RCC 7860 (cell line): ENCODE measurements around the gene MYO1G.
"Not testable (repeated sequence)": the region's sequence is repeated elsewhere in the genome, so short reads cannot be mapped to it uniquely, and the experiment has no call there.

ENCODE experiments used
- DNase-seq: peaks from one replicate; pipeline ENCODE4 v3.0.0-alpha.2; 2015; ENCODE audit warnings: low spot score
- FAIRE-seq: peaks from 2 replicates; lab custom pipeline; 2012; peaks lifted over from hg19 to GRCh38; lab: Jason Lieb, UNC

MYO1G gene

DNA sequence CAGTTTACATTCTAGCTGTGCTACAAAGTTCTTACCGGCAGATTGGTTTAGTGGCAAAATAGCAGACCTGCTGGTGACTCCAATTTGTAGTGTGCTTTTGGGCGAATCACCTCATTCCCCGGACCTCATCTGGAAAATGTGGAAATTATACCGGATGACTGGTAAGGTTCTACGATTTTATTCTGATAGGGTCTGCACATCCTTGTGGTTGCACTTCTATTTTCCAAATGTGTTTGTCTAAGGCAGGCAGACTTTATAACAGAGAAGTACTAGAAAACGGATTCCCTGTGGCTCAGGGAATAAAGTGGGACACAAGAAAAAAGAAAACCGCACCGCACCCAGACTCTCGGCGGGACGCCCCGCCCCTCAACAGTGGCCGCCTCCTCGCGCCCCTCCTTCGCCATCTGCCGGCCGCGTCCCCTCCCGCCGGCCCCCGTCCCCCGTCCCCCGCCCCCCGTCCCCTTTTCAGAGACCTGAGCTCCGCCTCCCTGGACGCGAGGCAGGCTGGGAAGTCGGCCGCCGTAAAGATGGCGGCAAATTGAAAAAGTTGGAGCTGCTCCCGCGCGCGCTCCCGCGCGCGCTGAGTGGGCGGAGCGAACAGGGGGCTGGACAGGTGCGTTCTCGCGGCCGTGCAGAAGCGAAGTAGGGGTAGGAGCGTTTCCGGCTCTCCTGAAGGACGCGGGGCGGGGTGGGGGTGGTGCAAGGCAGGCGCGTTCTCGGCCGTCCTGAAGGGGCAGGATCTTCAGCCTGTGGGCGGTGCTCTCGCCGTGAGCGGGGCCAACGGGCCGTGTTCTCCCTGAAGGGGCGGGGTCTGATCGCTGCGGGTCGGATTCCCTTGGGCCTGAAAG lies 20.7 kb upstream of the MYO1G start:
- FAIRE-seq, result peak; percentile 75
- peak; percentile 98 for DNase-seq

- no peak for FAIRE-seq
- DNase-seq, result no peak
Observed at GRCh38 chr7:44998153-44998871, 19.5 kb upstream of the MYO1G start.

- no peak for FAIRE-seq
- no peak for DNase-seq
Observed at GRCh38 chr7:44995555-44996493, 17.0 kb upstream of the MYO1G start.

DNA sequence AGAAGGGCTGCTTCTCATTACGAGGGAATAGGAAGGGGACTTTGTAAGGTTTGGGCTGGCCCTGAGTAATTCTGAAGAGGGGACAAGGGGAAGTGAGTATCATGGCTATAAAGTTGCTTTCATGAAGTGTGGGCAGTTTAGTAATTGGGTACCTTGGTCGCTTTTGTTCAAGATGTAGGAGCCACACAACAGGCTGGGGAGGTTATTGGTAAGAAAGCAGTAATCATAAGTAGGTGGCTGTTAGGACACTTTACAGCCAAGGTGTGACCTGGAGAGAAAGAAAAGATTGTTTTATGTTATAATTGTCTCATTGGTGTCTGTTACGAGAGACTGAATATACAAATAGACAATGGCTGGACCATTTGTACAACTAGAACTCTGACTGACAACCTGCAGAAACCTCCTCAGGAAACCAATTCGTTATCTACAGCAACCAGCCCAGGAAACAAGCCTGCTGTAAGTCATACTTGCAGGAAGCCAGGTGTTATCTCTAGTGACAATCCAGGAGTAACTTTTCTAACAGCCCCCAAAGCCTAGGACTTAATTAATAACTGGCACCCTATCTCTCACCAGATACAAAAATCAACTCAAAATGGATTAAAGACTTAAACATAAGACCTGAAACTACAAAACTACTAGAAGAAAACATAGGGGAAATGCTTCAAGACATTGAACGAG lies 16.2 kb upstream of the MYO1G start:
- no peak for DNase-seq
- no peak for FAIRE-seq

GRCh38 chr7:44992004-44992795 lies 13.4 kb upstream of the MYO1G start:
- DNase-seq, FAIRE-seq: not testable (repeated sequence)

DNA sequence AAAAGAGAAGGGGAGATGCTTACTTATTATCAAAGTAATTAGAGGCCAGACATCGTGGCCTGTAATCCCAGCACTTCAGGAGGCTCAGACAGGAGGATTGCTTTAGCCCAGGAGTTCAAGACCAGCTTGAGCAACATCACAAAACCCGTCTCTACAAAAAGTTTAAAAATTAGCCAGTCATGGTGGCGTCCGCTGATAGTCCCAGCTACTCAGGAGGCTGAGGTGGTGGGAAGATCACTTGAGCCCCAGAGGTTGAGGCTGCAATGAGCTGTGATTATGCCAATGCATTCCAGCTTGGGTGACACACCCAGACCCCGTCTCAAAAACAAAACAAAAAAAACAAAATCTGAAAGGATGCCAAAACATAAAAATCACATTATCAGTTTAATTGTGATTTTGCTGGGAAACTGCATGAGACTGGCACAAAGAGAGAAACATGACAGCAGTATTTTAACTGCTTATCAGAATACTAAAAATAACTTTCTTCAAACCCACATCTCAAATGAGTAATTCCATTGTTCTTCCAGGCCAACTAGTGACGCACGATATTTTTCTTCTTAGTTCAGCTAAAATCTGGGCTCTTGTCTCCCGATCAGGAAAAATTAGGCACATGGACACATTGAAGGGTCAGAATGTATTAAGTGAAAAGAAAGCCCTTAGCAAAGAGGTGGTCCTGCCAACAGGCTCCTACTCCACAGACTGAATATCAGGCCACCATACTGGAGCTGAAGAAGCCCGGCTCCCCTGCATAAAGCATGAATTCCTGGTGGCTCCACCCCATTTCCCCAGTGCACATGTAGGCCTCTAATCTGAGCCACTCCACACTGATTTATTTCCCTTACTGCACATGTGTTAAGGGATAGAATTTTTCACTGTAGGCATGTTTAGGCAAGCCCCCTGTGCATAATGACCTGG lies 11.6 kb upstream of the MYO1G start:
- no peak for FAIRE-seq
- no peak for DNase-seq

DNA sequence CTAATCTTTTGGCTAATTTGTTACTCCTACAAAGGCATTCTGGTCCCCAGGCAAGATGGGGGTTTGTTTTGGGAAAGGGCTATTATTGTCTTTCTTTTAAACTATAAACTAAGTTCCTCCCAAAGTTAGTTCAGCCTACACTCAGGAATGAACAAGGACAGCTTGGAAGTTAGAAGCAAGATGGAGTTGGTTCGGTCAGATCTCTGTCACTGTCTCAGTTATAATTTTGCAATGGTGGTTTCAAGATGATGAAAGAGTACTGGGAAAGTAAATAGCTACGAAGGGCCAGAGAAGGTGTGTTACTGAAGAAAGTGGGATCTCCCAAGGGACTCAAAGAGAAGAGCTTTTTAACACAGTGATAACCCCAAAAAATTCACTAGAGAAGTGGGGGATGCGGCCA lies 10.3 kb upstream of the MYO1G start:
- FAIRE-seq (no peak), DNase-seq (no peak)

DNA sequence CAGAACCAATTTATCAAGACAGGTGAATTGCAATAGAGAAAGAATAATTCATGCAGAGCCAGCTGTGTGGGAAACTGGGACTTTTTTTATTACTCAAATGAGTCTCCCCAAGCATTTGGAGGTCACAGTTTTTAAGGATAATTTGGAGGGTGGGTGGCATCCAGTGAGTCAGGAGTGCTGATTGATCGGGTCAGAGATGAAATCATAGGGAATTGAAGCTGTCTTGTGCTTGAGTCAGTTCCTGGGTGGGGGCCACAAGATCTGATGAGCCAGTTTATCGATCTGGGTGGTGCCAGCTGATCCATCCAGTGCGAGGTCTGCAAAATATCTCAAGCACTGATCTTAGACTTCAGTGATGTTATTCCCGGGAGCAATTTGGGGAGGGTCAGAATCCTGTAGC lies 9.9 kb upstream of the MYO1G start:
- FAIRE-seq (no peak), DNase-seq (no peak)

DNA sequence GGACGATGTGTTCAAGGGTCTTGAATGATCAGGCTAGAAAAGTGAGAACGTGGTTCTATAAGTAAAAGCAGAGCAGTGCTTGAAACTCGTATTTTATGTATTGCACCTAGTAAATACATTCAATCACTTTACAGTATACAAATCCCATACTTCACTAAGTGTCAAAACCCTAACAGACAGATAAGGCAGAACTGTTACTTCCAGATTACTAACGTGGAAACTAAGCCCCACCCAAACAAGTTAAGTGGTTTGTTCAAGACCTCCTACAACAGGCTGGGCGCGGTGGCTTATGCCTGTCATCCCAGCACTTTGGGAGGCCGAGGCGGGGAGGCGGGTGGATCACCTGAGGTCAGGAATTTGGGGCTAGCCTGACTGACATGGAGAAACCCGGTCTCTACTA lies 9.2 kb upstream of the MYO1G start:
- FAIRE-seq (no peak), DNase-seq (no peak)

DNA sequence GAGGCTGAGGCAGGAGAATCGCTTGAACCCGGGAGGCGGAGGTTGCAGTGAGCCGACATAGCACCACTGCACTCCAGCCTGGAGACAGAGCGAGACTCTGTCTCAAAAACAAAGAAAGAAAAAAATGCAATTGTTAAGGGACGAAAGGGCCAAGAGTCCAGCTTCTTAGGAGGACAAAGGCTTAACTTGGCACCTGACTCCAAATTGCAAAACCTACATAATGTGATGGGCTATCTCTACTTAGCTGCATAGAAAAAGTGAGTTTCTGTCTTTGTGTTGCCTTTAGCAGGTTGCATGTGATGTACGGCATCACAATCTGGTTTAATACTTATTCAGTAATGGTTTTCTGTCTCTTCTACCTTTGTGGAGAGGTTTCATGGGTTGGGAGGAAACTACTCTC lies 8.6 kb upstream of the MYO1G start:
- FAIRE-seq, result no peak

GRCh38 chr7:44986218-44987053 lies 7.6 kb upstream of the MYO1G start:
- DNase-seq, result peak; percentile 86
- FAIRE-seq, result no peak

More for the DNA sequence above, 8.6 kb upstream of the MYO1G start:
- DNase-seq, result no peak

- FAIRE-seq (no peak), DNase-seq (no peak)
Observed at GRCh38 chr7:44985900-44986217, 7.0 kb upstream of the MYO1G start.

- FAIRE-seq (no peak), DNase-seq (no peak)
Observed at GRCh38 chr7:44985033-44985695, 6.3 kb upstream of the MYO1G start.

DNA sequence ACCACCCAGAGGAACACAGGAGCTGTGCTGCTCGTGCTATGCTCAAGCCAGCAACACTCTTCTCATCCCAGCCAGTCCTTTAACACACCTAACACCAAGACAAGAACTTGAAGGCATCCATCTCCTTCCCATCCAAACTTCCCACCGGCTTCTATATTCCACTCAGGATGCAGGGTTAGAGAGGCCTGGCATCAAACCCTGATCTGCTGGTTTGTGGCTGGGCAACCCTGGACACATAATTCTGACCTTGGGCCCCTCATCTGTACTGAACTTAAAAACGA lies 5.6 kb upstream of the MYO1G start:
- no peak for DNase-seq
- no peak for FAIRE-seq

DNA sequence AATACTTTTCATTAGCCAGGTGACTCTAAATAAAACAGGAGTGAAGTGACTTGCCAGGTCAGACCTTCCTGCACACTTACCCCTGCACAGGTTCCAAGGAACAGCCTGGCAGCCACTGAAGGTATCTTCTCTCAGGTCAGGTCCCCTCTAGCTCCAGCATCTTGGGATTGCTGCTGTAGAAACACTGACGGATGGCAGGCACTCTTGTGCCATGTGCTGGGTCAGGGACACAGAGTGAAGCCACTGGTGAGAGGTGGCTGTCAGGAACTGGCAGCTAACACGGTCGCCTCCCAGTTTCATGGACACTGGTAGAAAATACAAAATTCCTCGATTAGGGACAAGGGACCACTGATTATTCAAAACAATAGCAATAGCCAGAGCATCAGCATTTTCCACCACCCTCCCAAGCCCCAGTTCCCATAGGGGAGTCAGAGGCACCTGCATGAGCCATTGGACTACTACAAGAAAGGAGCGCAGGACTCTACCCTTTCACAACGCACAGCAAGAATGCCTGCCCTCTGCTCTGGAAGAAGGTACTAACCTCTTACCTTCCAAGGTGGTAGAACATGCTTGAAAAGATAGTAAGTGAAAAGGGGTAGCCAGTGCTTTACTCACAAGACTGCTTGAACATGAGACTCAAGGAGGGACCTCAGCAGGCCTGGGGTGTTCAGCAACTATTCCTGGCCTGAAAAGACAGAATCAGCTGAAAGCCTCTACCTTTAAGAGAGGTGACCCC lies 5.1 kb upstream of the MYO1G start:
- no peak for DNase-seq
- no peak for FAIRE-seq

DNA sequence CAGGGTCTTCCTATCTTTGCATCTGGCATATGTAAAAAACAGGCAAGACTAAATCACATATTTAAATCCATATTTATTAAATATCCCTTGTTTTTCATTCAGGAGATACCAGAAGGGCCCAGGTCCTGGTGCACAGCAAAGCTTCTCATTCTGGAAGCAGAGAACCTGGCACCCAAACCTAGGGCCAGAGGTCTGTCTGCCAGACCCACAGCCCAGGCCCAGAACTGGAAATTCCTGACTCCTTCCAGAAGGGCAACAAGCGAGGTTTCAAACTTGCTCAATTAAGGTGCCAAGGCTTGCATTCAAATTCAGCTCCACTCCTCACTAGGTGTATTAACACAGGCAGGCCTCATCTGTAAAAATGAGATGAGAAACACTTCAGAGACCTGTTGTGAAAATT lies 4.2 kb upstream of the MYO1G start:
- DNase-seq, result no peak
- no peak for FAIRE-seq

DNA sequence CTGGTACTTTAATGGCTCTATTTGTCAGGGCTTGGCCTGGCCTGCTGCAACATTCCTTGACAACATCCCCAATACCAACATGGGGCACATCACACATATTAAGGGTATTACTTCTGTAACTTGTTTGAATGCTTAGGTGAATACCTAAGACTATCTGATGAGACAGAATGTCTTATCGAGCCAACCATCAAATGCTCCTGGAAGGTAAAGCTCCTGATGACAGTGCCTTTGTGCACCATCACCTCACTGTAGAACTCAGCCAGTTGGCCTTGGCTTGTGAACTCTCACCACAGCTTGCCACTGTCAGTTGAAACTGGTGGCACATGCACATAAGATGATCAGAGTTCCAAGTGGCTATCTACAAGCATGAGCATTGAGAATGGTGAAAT lies 3.7 kb upstream of the MYO1G start:
- FAIRE-seq, result no peak
- DNase-seq, result no peak
